H1 (cell line): ENCODE measurements around the gene PHF13. TPM values are rescaled to one million over a fixed set of nuclear protein-coding genes. Genes with fewer than 3 reads are reported as not detected.

Experiments
- CTCF ChIA-PET: fragments of 300-600 bp; sonication (Branson Sonifier 250); formaldehyde crosslinking; loops from one replicate; lab custom pipeline; 2021; ENCODE audit not compliant: partially characterized antibody; lab: Charles Lee
- POLR2A ChIA-PET: fragments of 300-600 bp; sonication (Branson Sonifier 250); formaldehyde crosslinking; loops from one replicate; lab custom pipeline; 2021; ENCODE audit warnings: inconsistent platforms; ENCODE audit not compliant: partially characterized antibody; lab: Charles Lee
- DNase-seq, 2 experiments: peaks; one replicate each; pipeline versions ENCODE4 v3.0.0 to v3.0.0-alpha.2; 2010 to 2022; ENCODE audit warnings: low spot score in 2 of 2, low read depth in 1 of 2, mixed read lengths in 1 of 2
- FAIRE-seq: peaks from 2 replicates; lab custom pipeline; 2011; peaks lifted over from hg19 to GRCh38; lab: Jason Lieb, UNC
- H2AFZ ChIP-seq: 2 replicates; pipeline ENCODE4 v1.8.1; 2012; ENCODE audit warnings: low read length, inconsistent platforms
- H2AK5ac ChIP-seq: 2 replicates; pipeline ENCODE4 v1.6.1; 2013; ENCODE audit warnings: low read depth, low read length
- H2BK120ac ChIP-seq: replicated peaks from 2 replicates; pipeline ENCODE3; 2013; ENCODE audit warnings: low read depth, low read length, inconsistent platforms
- H2BK12ac ChIP-seq: 2 replicates; pipeline ENCODE4 v1.6.1; 2013; ENCODE audit warnings: low read depth, low read length
- H2BK15ac ChIP-seq: 2 replicates; pipeline ENCODE4 v1.6.1; 2013; ENCODE audit warnings: low read length
- H2BK20ac ChIP-seq: 2 replicates; pipeline ENCODE4 v1.6.1; 2013; ENCODE audit warnings: low read length
- H2BK5ac ChIP-seq: 2 replicates; pipeline ENCODE4 v1.6.1; 2013; ENCODE audit warnings: low read depth, low read length
- H3K14ac ChIP-seq: 2 replicates; pipeline ENCODE4 v1.6.1; 2013; ENCODE audit warnings: inconsistent platforms; ENCODE audit not compliant: insufficient read length
- H3K18ac ChIP-seq: 2 replicates; pipeline ENCODE4 v1.6.1; 2013; ENCODE audit warnings: low read length; ENCODE audit errors: extremely low read depth
- H3K23ac ChIP-seq: 2 replicates; pipeline ENCODE4 v1.6.1; 2013; ENCODE audit warnings: inconsistent platforms; ENCODE audit not compliant: insufficient read length
- H3K23me2 ChIP-seq: 2 replicates; pipeline ENCODE4 v1.6.1; 2013; ENCODE audit warnings: low read depth, low read length
- H3K27ac ChIP-seq: 2 replicates; pipeline ENCODE4 v1.6.1; 2011; ENCODE audit warnings: low read depth, low read length, inconsistent platforms
- H3K27me3 ChIP-seq, 4 experiments: replicated peaks in 1 of 4; 1 replicate in 1 of 4; 2 replicates in 3 of 4; pipeline versions ENCODE4 v1.6.1 to v1.8.1; 2011 to 2013; ENCODE audit warnings: low read length in 3 of 4, mild to moderate bottlenecking in 3 of 4, inconsistent platforms in 2 of 4, mixed read lengths in 2 of 4, moderate library complexity in 1 of 4; ENCODE audit not compliant: control insufficient read depth in 3 of 4, insufficient read depth in 3 of 4; ENCODE audit errors: extremely low read depth in 1 of 4
- H3K36me3 ChIP-seq, 4 experiments: 2 replicates each; pipeline versions ENCODE4 v1.6.1 to v1.8.1; 2011 to 2013; ENCODE audit warnings: mild to moderate bottlenecking in 4 of 4, low read length in 3 of 4, moderate library complexity in 2 of 4, control low read depth in 1 of 4, inconsistent platforms in 1 of 4; ENCODE audit not compliant: insufficient read depth in 4 of 4, control insufficient read depth in 2 of 4
- H3K4ac ChIP-seq: replicated peaks from 2 replicates; pipeline ENCODE3; 2013; ENCODE audit warnings: low read length, low read depth, mixed read lengths, inconsistent platforms; ENCODE audit not compliant: insufficient read length
- H3K4me1 ChIP-seq, 4 experiments: replicated peaks in 1 of 4; 1 replicate in 1 of 4; 2 replicates in 3 of 4; pipeline versions ENCODE4 v1.6.1 to v1.8.1; 2011 to 2013; ENCODE audit warnings: low read length in 3 of 4, inconsistent platforms in 2 of 4, mixed read lengths in 1 of 4; ENCODE audit not compliant: insufficient read depth in 4 of 4, control insufficient read depth in 3 of 4
- H3K4me2 ChIP-seq, 2 experiments: 2 replicates each; pipeline versions ENCODE4 v1.6.1 to v1.8.1; 2011 to 2013; ENCODE audit warnings: low read depth in 2 of 2, low read length in 2 of 2, control low read depth in 1 of 2, inconsistent platforms in 1 of 2, mild to moderate bottlenecking in 1 of 2; ENCODE audit not compliant: insufficient read depth in 1 of 2
- H3K4me3 ChIP-seq, 4 experiments: fragments of 200-600, 300-600 bp in 1 of 4; sonication (generic), shearing (Covaris generic), sonication (Bioruptor Twin) in 1 of 4; 2 replicates each; pipeline versions ENCODE4 v1.5.1 to v1.8.1; 2011 to 2016; ENCODE audit warnings: low read length in 4 of 4, low read depth in 3 of 4, control low read depth in 2 of 4, inconsistent platforms in 2 of 4, mild to moderate bottlenecking in 2 of 4, mixed read lengths in 1 of 4, moderate library complexity in 1 of 4; ENCODE audit not compliant: insufficient read depth in 2 of 4; ENCODE audit errors: extremely low read depth in 1 of 4
- H3K56ac ChIP-seq: replicated peaks from 2 replicates; pipeline ENCODE3; 2013; ENCODE audit warnings: low read depth, mild to moderate bottlenecking, mixed read lengths, low read length, inconsistent platforms; ENCODE audit not compliant: insufficient read length
- H3K79me1 ChIP-seq: 2 replicates; pipeline ENCODE4 v1.6.1; 2013; ENCODE audit warnings: low read depth, low read length, control low read depth
- H3K79me2 ChIP-seq, 2 experiments: 2 replicates each; pipeline versions ENCODE4 v1.6.1 to v1.8.1; 2012 to 2013; ENCODE audit warnings: low read length in 2 of 2, mild to moderate bottlenecking in 2 of 2, inconsistent platforms in 1 of 2; ENCODE audit not compliant: insufficient read depth in 2 of 2, control insufficient read depth in 1 of 2
- H3K9ac ChIP-seq, 4 experiments: replicated peaks in 1 of 4; 1 replicate in 1 of 4; 2 replicates in 3 of 4; pipeline versions ENCODE4 v1.6.1 to v1.8.1; 2011 to 2013; ENCODE audit warnings: low read depth in 3 of 4, low read length in 3 of 4, control low read depth in 2 of 4, mild to moderate bottlenecking in 2 of 4, moderate library complexity in 2 of 4, inconsistent platforms in 1 of 4; ENCODE audit errors: extremely low read depth in 1 of 4
- H3K9me3 ChIP-seq, 2 experiments: 2 replicates each; pipeline versions ENCODE4 v1.6.1 to v1.8.1; 2012 to 2013; ENCODE audit warnings: mild to moderate bottlenecking in 2 of 2, moderate library complexity in 2 of 2, control low read depth in 1 of 2, inconsistent platforms in 1 of 2, low read depth in 1 of 2, low read length in 1 of 2, mixed read lengths in 1 of 2; ENCODE audit not compliant: insufficient read depth in 2 of 2
- H4K20me1 ChIP-seq, 2 experiments: replicated peaks in 1 of 2; 2 replicates each; pipeline versions ENCODE3 to v1.8.1; 2011 to 2013; ENCODE audit warnings: inconsistent platforms in 2 of 2, low read length in 2 of 2, mild to moderate bottlenecking in 1 of 2; ENCODE audit not compliant: insufficient read depth in 2 of 2, control insufficient read depth in 1 of 2
- H4K5ac ChIP-seq: 2 replicates; pipeline ENCODE4 v1.6.1; 2013; ENCODE audit warnings: low read length, low read depth, mixed read lengths, inconsistent platforms; ENCODE audit not compliant: insufficient read length
- H4K8ac ChIP-seq: 2 replicates; pipeline ENCODE4 v1.8.0; 2013; ENCODE audit warnings: mild to moderate bottlenecking, moderate library complexity, low read length, inconsistent platforms; ENCODE audit not compliant: insufficient read depth; ENCODE audit errors: extremely low read depth
- H4K91ac ChIP-seq: replicated peaks from 2 replicates; pipeline ENCODE3; 2013; ENCODE audit warnings: low read length, mixed read lengths, inconsistent platforms; ENCODE audit not compliant: insufficient read length
- CHD1 ChIP-seq: IDR thresholded peaks from 2 replicates; pipeline ENCODE4 v1.6.1; 2012; ENCODE audit warnings: low read depth, low read length, improper control_type of control experiment
- CREB1 ChIP-seq: IDR thresholded peaks from 2 replicates; pipeline ENCODE4 v1.6.1; 2012; ENCODE audit warnings: inconsistent platforms
- JUND ChIP-seq: IDR thresholded peaks from 2 replicates; pipeline ENCODE4 v1.6.1; 2011; ENCODE audit warnings: mild to moderate bottlenecking, improper control_type of control experiment, low read length
- MAX ChIP-seq: IDR thresholded peaks from 2 replicates; pipeline ENCODE4 v1.6.1; 2012; ENCODE audit warnings: inconsistent platforms
- POLR2A ChIP-seq, 2 experiments: IDR thresholded peaks; 1 replicate in 1 of 2; 2 replicates in 1 of 2; pipeline ENCODE4 v1.6.1; 2011; ENCODE audit warnings: low read depth in 2 of 2, low read length in 2 of 2, mild to moderate bottlenecking in 2 of 2; ENCODE audit errors: control extremely low read depth in 1 of 2
- RAD21 ChIP-seq, 2 experiments: IDR thresholded peaks in 1 of 2; conservative IDR thresholded peaks in 1 of 2; 2 replicates each; pipeline ENCODE4 v1.6.1; 2011; ENCODE audit warnings: low read depth in 2 of 2, low read length in 2 of 2, improper control_type of control experiment in 1 of 2, inconsistent platforms in 1 of 2, mild to moderate bottlenecking in 1 of 2, moderate library complexity in 1 of 2
- RNF2 ChIP-seq: fragments of 200-900, 300-1000 bp; sonication (generic); IDR thresholded peaks from 2 replicates; pipeline ENCODE4 v1.7.1; 2016; ENCODE audit warnings: borderline replicate concordance, low read depth, mild to moderate bottlenecking, antibody characterized with exemption, low read length; ENCODE audit not compliant: poor library complexity, severe bottlenecking; ENCODE audit errors: missing control alignments
- SIN3A ChIP-seq, 2 experiments: IDR thresholded peaks in 1 of 2; conservative IDR thresholded peaks in 1 of 2; 2 replicates each; pipeline ENCODE4 v1.6.1; 2011 to 2012; ENCODE audit warnings: low read length in 2 of 2, improper control_type of control experiment in 1 of 2, low read depth in 1 of 2, mild to moderate bottlenecking in 1 of 2
- SP1 ChIP-seq: IDR thresholded peaks from 2 replicates; pipeline ENCODE4 v1.6.1; 2011; ENCODE audit warnings: low read depth, low read length
- TAF7 ChIP-seq: optimal IDR thresholded peaks from 2 replicates; pipeline ENCODE3; 2011; ENCODE audit warnings: low read depth, mild to moderate bottlenecking, inconsistent platforms, low read length, moderate library complexity, borderline replicate concordance
- WGBS, 2 experiments: shearing (Covaris generic) in 1 of 2; methylation state at CpG; one replicate each; pipeline versions ENCODE4 v1.1.6 to v1.1.7; 2013 to 2015; ENCODE audit warnings: low lambda C conversion rate in 2 of 2, mixed read lengths in 2 of 2, inconsistent platforms in 1 of 2, low coverage in 1 of 2, missing lambda C conversion rate in 1 of 2; ENCODE audit not compliant: insufficient replicate concordance in 2 of 2, insufficient coverage in 1 of 2, insufficient read length in 1 of 2; ENCODE audit errors: extremely low coverage in 1 of 2, missing lambda C conversion rate in 1 of 2; 5-methylcytosine and 5-hydroxymethylcytosine counted together
- polyA plus RNA-seq, 7 experiments: library from polyadenylated mRNA; depleted of rRNA in 3 of 7; stranded (reverse) in 5 of 7; unstranded in 2 of 7; fragments of >200 nt in 5 of 7; fragments of 200-250 nt in 2 of 7; gene quantifications; 1 replicate in 5 of 7; 2 replicates in 1 of 7; 4 replicates in 1 of 7; pipeline versions ENCODE4 v1.2.1 to v1.2.3, GENCODE V29; 2011 to 2013; ENCODE audit warnings: missing spikeins in 2 of 7, mixed read lengths in 2 of 7
- total RNA-seq: library from RNA; stranded (reverse); fragmentation: NEBNext Ultra II Directional; extraction: Animal tissue kit (Norgen Biotek cat#: 25700); gene quantifications from 2 replicates; pipeline ENCODE4 v1.2.1, GENCODE V29; 2021

The PHF13 gene
- total and polyA plus RNA-seq, 2 of the 8 experiments (the other 6 are each of a cell fraction or from before 2014, with no cell fraction given), result 11.7 to 39.6 TPM

GRCh38 chr1:6574025-6574620 is 39.4 kb upstream of the PHF13 start:
- Histone ChIP-seq H3K27me3 (peaks cover 0 to 2% (median 0%) of the 10 kb centered on the region in 4 experiments; a peak in 3 of 7 replicates), H4K91ac (no peak overlapping the region), H2BK12ac (no peak overlapping the region)
- TF ChIP-seq CREB1 (no peak), POLR2A (IDR thresholded peaks at IDR 0.05; ENCODE audit: control extremely low read depth in 1 of 2, low read depth in 2 of 2, low read length in 2 of 2) (no peak), TAF7 (no peak), CHD1 (no peak), SIN3A (conservative IDR thresholded peaks at IDR 0.05 in 1 of 2, IDR thresholded peaks at IDR 0.05 in 1 of 2; ENCODE audit: low read depth in 1 of 2, low read length in 2 of 2) (no peak), SP1 (no peak), JUND (no peak), MAX (no peak), RNF2 (no peak), RAD21 (IDR thresholded peaks at IDR 0.05 in 1 of 2, conservative IDR thresholded peaks at IDR 0.05 in 1 of 2; ENCODE audit: low read depth in 2 of 2, low read length in 2 of 2) (no peak)
- TF ChIP-seq, all 59 proteins: peak for 0
- H2BK20ac ChIP-seq, result no peak overlapping the region
- H2BK120ac ChIP-seq, result no peak overlapping the region
- H3K56ac ChIP-seq, result no peak overlapping the region
- no peaks in the 10 kb centered on the region for H3K9me3 ChIP-seq
- H2AK5ac ChIP-seq, result no peak overlapping the region
- no peak overlapping the region for H3K4ac ChIP-seq
- H3K23me2 ChIP-seq, result peaks cover under 1% of the 10 kb centered on the region
- no peak overlapping the region for H3K14ac ChIP-seq
- 83% methylated on average over 8 of the region's 8 CpGs; no CpG with 5 or more reads in 1 of the 2 experiments for WGBS, 2 experiments
- H3K36me3 ChIP-seq, result no peaks in the 10 kb centered on the region
- no peak overlapping the region for H2AFZ ChIP-seq
- no peak overlapping the region for H3K4me2 ChIP-seq
- no peaks in the 10 kb centered on the region for H3K79me1 ChIP-seq
- no peak overlapping the region for H3K9ac ChIP-seq
- no peak overlapping the region for H4K5ac ChIP-seq
- H3K27ac ChIP-seq, result no peak overlapping the region
- H2BK15ac ChIP-seq, result no peak overlapping the region
- H3K4me3 ChIP-seq, result no peak overlapping the region
- H3K79me2 ChIP-seq, result no peaks in the 10 kb centered on the region
- ChIA-PET POLR2A (interaction anchor here (1.0 to 1.1 kb wide), 2 partner anchors 27 to 31 kb away, joined by 4 read pairs; no protein-coding TSS in a partner anchor), CTCF (interaction anchor here (0.9 to 5.1 kb wide), 3 partner anchors 11 to 67 kb away, joined by 3 to 19 read pairs (median 15); partner anchors contain the start of genes NOL9 and TAS1R1)
- H4K20me1 ChIP-seq, result no peaks in the 10 kb centered on the region
- H4K8ac ChIP-seq, result no peak overlapping the region
- H3K23ac ChIP-seq, result no peak overlapping the region
- peaks cover 0 to 9% (median 6%) of the 10 kb centered on the region in 4 experiments; a peak in 6 of 7 replicates for H3K4me1 ChIP-seq
- H2BK5ac ChIP-seq, result no peak overlapping the region
- no peak overlapping the region for H3K18ac ChIP-seq
- DNase-seq (no peak), FAIRE-seq (no peak)
